ENCODE data around the gene IRF8.
"Not testable (repeated sequence)": the region's sequence is repeated elsewhere in the genome, so short reads cannot be mapped to it uniquely, and the experiment has no call there.

IRF8 gene

GRCh38 chr16:85940214-85940613 lies 41.3 kb downstream of the IRF8 start:
- no peaks in the 10 kb centered on the region for H3K27me3 ChIP-seq (ENCODE audit: insufficient read depth, low read length, poor library complexity)
- no peaks in the 10 kb centered on the region for H3K36me3 ChIP-seq (ENCODE audit: control insufficient read depth, insufficient read depth, low read length)
- H2BK15ac ChIP-seq (replicated peaks; ENCODE audit: low read depth) = no peak overlapping the region
- H3K56ac ChIP-seq (ENCODE audit: low read length) = no peak overlapping the region
- H3K79me1 ChIP-seq (ENCODE audit: low read length) = no peaks in the 10 kb centered on the region
- H2BK5ac ChIP-seq (ENCODE audit: low read length) = no peak overlapping the region
- H3K79me2 ChIP-seq (ENCODE audit: control insufficient read depth, insufficient read depth, low read length) = no peaks in the 10 kb centered on the region
- no peak overlapping the region for H3K27ac ChIP-seq (ENCODE audit: low read depth, low read length)
- no peak overlapping the region for H2AK5ac ChIP-seq (ENCODE audit: low read length)
- no peak overlapping the region for H3K9ac ChIP-seq (ENCODE audit: low read length)
- H3K4me2 ChIP-seq (ENCODE audit: low read length) = no peak overlapping the region
- no peak for DNase-seq
- no peak overlapping the region for H3K18ac ChIP-seq (ENCODE audit: low read length)
- H3K23ac ChIP-seq (ENCODE audit: low read length) = no peak overlapping the region
- H3K4me1 ChIP-seq (ENCODE audit: control insufficient read depth, low read depth, low read length) = peaks cover 6% of the 10 kb centered on the region
- WGBS (ENCODE audit: extremely low coverage, insufficient coverage, low lambda C conversion rate) = no CpG with 5 or more reads among the region's 5 CpGs
- no peak overlapping the region for H2BK120ac ChIP-seq (ENCODE audit: low read depth, low read length)
- no peak overlapping the region for H4K8ac ChIP-seq (ENCODE audit: low read depth, low read length)
- no peak overlapping the region for H3K4ac ChIP-seq (ENCODE audit: low read depth, low read length)
- no peak overlapping the region for H3K4me3 ChIP-seq (ENCODE audit: low read length)
- no peak overlapping the region for H4K5ac ChIP-seq (ENCODE audit: low read length)

GRCh38 chr16:85941863-85942644 lies 43.1 kb downstream of the IRF8 start:
- no peak overlapping the region for H4K5ac ChIP-seq (ENCODE audit: low read length)
- no CpG with 5 or more reads among the region's 14 CpGs for WGBS (ENCODE audit: extremely low coverage, insufficient coverage, low lambda C conversion rate)

GRCh38 chr16:85942659-85943058 lies 43.7 kb downstream of the IRF8 start:
- no CpG with 5 or more reads among the region's 10 CpGs for WGBS (ENCODE audit: extremely low coverage, insufficient coverage, low lambda C conversion rate)
- not testable (repeated sequence) for H3K4ac ChIP-seq (ENCODE audit: low read depth, low read length); H3K4me2 ChIP-seq (ENCODE audit: low read length); H3K36me3 ChIP-seq (ENCODE audit: control insufficient read depth, insufficient read depth, low read length); H3K27me3 ChIP-seq (ENCODE audit: insufficient read depth, low read length, poor library complexity); H2AK5ac ChIP-seq (ENCODE audit: low read length); H2BK120ac ChIP-seq (ENCODE audit: low read depth, low read length); H3K18ac ChIP-seq (ENCODE audit: low read length); H3K79me1 ChIP-seq (ENCODE audit: low read length); H3K23ac ChIP-seq (ENCODE audit: low read length); H2BK5ac ChIP-seq (ENCODE audit: low read length); H3K4me1 ChIP-seq (ENCODE audit: control insufficient read depth, low read depth, low read length); H4K5ac ChIP-seq (ENCODE audit: low read length); H4K8ac ChIP-seq (ENCODE audit: low read depth, low read length); H3K27ac ChIP-seq (ENCODE audit: low read depth, low read length); H3K4me3 ChIP-seq (ENCODE audit: low read length); H2BK15ac ChIP-seq (replicated peaks; ENCODE audit: low read depth); H3K9ac ChIP-seq (ENCODE audit: low read length); DNase-seq; H3K79me2 ChIP-seq (ENCODE audit: control insufficient read depth, insufficient read depth, low read length); H3K56ac ChIP-seq (ENCODE audit: low read length)

More at GRCh38 chr16:85941863-85942644, 43.1 kb downstream of the IRF8 start:
- Histone ChIP-seq H3K79me2 (ENCODE audit: control insufficient read depth, insufficient read depth, low read length) (no peaks in the 10 kb centered on the region), H3K4me2 (ENCODE audit: low read length) (no peak overlapping the region), H2BK15ac (replicated peaks; ENCODE audit: low read depth) (no peak overlapping the region), H2BK120ac (ENCODE audit: low read depth, low read length) (no peak overlapping the region), H4K8ac (ENCODE audit: low read depth, low read length) (no peak overlapping the region), H3K4ac (ENCODE audit: low read depth, low read length) (no peak overlapping the region), H3K36me3 (ENCODE audit: control insufficient read depth, insufficient read depth, low read length) (no peaks in the 10 kb centered on the region), H3K27ac (ENCODE audit: low read depth, low read length) (no peak overlapping the region), H3K23ac (ENCODE audit: low read length) (no peak overlapping the region), H3K79me1 (ENCODE audit: low read length) (no peaks in the 10 kb centered on the region), H3K4me3 (ENCODE audit: low read length) (no peak overlapping the region), H3K4me1 (ENCODE audit: control insufficient read depth, low read depth, low read length) (no peaks in the 10 kb centered on the region), H3K56ac (ENCODE audit: low read length) (no peak overlapping the region), H2BK5ac (ENCODE audit: low read length) (no peak overlapping the region), H3K18ac (ENCODE audit: low read length) (no peak overlapping the region), H3K27me3 (ENCODE audit: insufficient read depth, low read length, poor library complexity) (no peaks in the 10 kb centered on the region), H3K9ac (ENCODE audit: low read length) (no peak overlapping the region), H2AK5ac (ENCODE audit: low read length) (no peak overlapping the region)
- DNase-seq = no peak

- Histone ChIP-seq H2BK5ac (ENCODE audit: low read length) (no peak overlapping the region), H3K36me3 (ENCODE audit: control insufficient read depth, insufficient read depth, low read length) (no peaks in the 10 kb centered on the region), H2AK5ac (ENCODE audit: low read length) (no peak overlapping the region), H3K4me3 (ENCODE audit: low read length) (no peak overlapping the region), H3K4me2 (ENCODE audit: low read length) (no peak overlapping the region), H3K79me2 (ENCODE audit: control insufficient read depth, insufficient read depth, low read length) (no peaks in the 10 kb centered on the region), H3K79me1 (ENCODE audit: low read length) (no peaks in the 10 kb centered on the region), H3K18ac (ENCODE audit: low read length) (no peak overlapping the region), H3K23ac (ENCODE audit: low read length) (no peak overlapping the region), H3K4ac (ENCODE audit: low read depth, low read length) (no peak overlapping the region), H2BK120ac (ENCODE audit: low read depth, low read length) (no peak overlapping the region), H4K5ac (ENCODE audit: low read length) (no peak overlapping the region), H4K8ac (ENCODE audit: low read depth, low read length) (no peak overlapping the region), H3K27me3 (ENCODE audit: insufficient read depth, low read length, poor library complexity) (no peaks in the 10 kb centered on the region), H3K27ac (ENCODE audit: low read depth, low read length) (no peak overlapping the region), H2BK15ac (replicated peaks; ENCODE audit: low read depth) (no peak overlapping the region), H3K4me1 (ENCODE audit: control insufficient read depth, low read depth, low read length) (no peaks in the 10 kb centered on the region), H3K9ac (ENCODE audit: low read length) (no peak overlapping the region), H3K56ac (ENCODE audit: low read length) (no peak overlapping the region)
- WGBS (ENCODE audit: extremely low coverage, insufficient coverage, low lambda C conversion rate) = no CpG with 5 or more reads among the region's 2 CpGs
- DNase-seq = no peak
Observed at GRCh38 chr16:85943711-85944110, 44.7 kb downstream of the IRF8 start.

GRCh38 chr16:85944572-85945423 lies 45.8 kb downstream of the IRF8 start:
- Histone ChIP-seq H3K27me3 (ENCODE audit: insufficient read depth, low read length, poor library complexity) (no peaks in the 10 kb centered on the region), H3K56ac (ENCODE audit: low read length) (no peak overlapping the region), H3K4me2 (ENCODE audit: low read length) (no peak overlapping the region), H3K4ac (ENCODE audit: low read depth, low read length) (no peak overlapping the region), H3K4me1 (ENCODE audit: control insufficient read depth, low read depth, low read length) (no peaks in the 10 kb centered on the region), H3K79me2 (ENCODE audit: control insufficient read depth, insufficient read depth, low read length) (no peaks in the 10 kb centered on the region), H3K4me3 (ENCODE audit: low read length) (no peak overlapping the region), H3K23ac (ENCODE audit: low read length) (no peak overlapping the region), H4K5ac (ENCODE audit: low read length) (no peak overlapping the region), H4K8ac (ENCODE audit: low read depth, low read length) (no peak overlapping the region), H3K27ac (ENCODE audit: low read depth, low read length) (no peak overlapping the region), H3K79me1 (ENCODE audit: low read length) (no peaks in the 10 kb centered on the region), H3K36me3 (ENCODE audit: control insufficient read depth, insufficient read depth, low read length) (no peaks in the 10 kb centered on the region), H2BK5ac (ENCODE audit: low read length) (no peak overlapping the region), H2BK120ac (ENCODE audit: low read depth, low read length) (no peak overlapping the region), H2AK5ac (ENCODE audit: low read length) (no peak overlapping the region), H3K18ac (ENCODE audit: low read length) (no peak overlapping the region), H2BK15ac (replicated peaks; ENCODE audit: low read depth) (no peak overlapping the region), H3K9ac (ENCODE audit: low read length) (no peak overlapping the region)
- whole genome bisulfite sequencing (ENCODE audit: extremely low coverage, insufficient coverage, low lambda C conversion rate) = no CpG with 5 or more reads among the region's 7 CpGs
- DNase-seq = no peak

All from mesendoderm (in vitro differentiated cells).